Mesendoderm (in vitro differentiated cells): ENCODE data around the gene KIAA0319L.

ENCODE experiments used
- DNase-seq: peaks from one replicate; pipeline ENCODE4 v3.0.0; 2013
- H2AK5ac ChIP-seq: 2 replicates; pipeline ENCODE4 v1.6.1; 2013; ENCODE audit warnings: low read length, inconsistent platforms
- H2BK120ac ChIP-seq: 2 replicates; pipeline ENCODE4 v1.6.1; 2013; ENCODE audit warnings: low read depth, mild to moderate bottlenecking, low read length, moderate library complexity, mixed read lengths
- H2BK15ac ChIP-seq: replicated peaks from 2 replicates; pipeline ENCODE4 v1.6.1; 2013; ENCODE audit warnings: low read depth, mild to moderate bottlenecking, moderate library complexity
- H2BK5ac ChIP-seq: 2 replicates; pipeline ENCODE4 v1.6.1; 2013; ENCODE audit warnings: low read length, inconsistent platforms
- H3K18ac ChIP-seq: 2 replicates; pipeline ENCODE4 v1.6.1; 2013; ENCODE audit warnings: mild to moderate bottlenecking, low read length, mixed read lengths
- H3K23ac ChIP-seq: one replicate; pipeline ENCODE4 v1.6.1; 2013; ENCODE audit warnings: low read length
- H3K27ac ChIP-seq: 2 replicates; pipeline ENCODE4 v1.5.1; 2013; ENCODE audit warnings: low read depth, mild to moderate bottlenecking, inconsistent platforms, low read length, moderate library complexity
- H3K27me3 ChIP-seq: 2 replicates; pipeline ENCODE4 v1.6.1; 2013; ENCODE audit warnings: low read length, control low read depth, mild to moderate bottlenecking, inconsistent platforms; ENCODE audit not compliant: insufficient read depth, poor library complexity
- H3K36me3 ChIP-seq: 2 replicates; pipeline ENCODE4 v1.6.1; 2013; ENCODE audit warnings: low read length, inconsistent platforms; ENCODE audit not compliant: control insufficient read depth, insufficient read depth
- H3K4ac ChIP-seq: one replicate; pipeline ENCODE4 v1.6.1; 2013; ENCODE audit warnings: low read depth, mild to moderate bottlenecking, low read length, moderate library complexity
- H3K4me1 ChIP-seq: 2 replicates; pipeline ENCODE4 v1.6.1; 2013; ENCODE audit warnings: low read depth, low read length, inconsistent platforms; ENCODE audit not compliant: control insufficient read depth
- H3K4me2 ChIP-seq: 2 replicates; pipeline ENCODE4 v1.6.1; 2013; ENCODE audit warnings: low read length
- H3K4me3 ChIP-seq: 2 replicates; pipeline ENCODE4 v1.5.1; 2013; ENCODE audit warnings: mild to moderate bottlenecking, low read length
- H3K56ac ChIP-seq: one replicate; pipeline ENCODE4 v1.6.1; 2013; ENCODE audit warnings: low read length
- H3K79me1 ChIP-seq: 2 replicates; pipeline ENCODE4 v1.6.1; 2013; ENCODE audit warnings: low read length, inconsistent platforms
- H3K79me2 ChIP-seq: 2 replicates; pipeline ENCODE4 v1.6.1; 2013; ENCODE audit warnings: mild to moderate bottlenecking, low read length; ENCODE audit not compliant: control insufficient read depth, insufficient read depth
- H3K9ac ChIP-seq: 2 replicates; pipeline ENCODE4 v1.6.1; 2013; ENCODE audit warnings: low read length, inconsistent platforms
- H4K5ac ChIP-seq: one replicate; pipeline ENCODE4 v1.6.1; 2013; ENCODE audit warnings: low read length
- H4K8ac ChIP-seq: one replicate; pipeline ENCODE4 v1.6.1; 2013; ENCODE audit warnings: low read depth, mild to moderate bottlenecking, control low read depth, low read length, moderate library complexity
- WGBS: extraction: QIAGEN DNeasy Blood & Tissue Kit; methylation state at CpG from one replicate; pipeline ENCODE4 v1.1.7; 2013; ENCODE audit warnings: low lambda C conversion rate, missing lambda C conversion rate; ENCODE audit not compliant: insufficient coverage; ENCODE audit errors: extremely low coverage; 5-methylcytosine and 5-hydroxymethylcytosine counted together

KIAA0319L gene

GRCh38 chr1:35386290-35386689 lies 170.9 kb downstream of the KIAA0319L start:
- Histone ChIP-seq H3K27ac (peak overlapping the region; percentile 38), H3K18ac (peak overlapping the region; percentile 83), H3K36me3 (peaks cover 3% of the 10 kb centered on the region), H3K4me3 (no peak overlapping the region), H3K56ac (no peak overlapping the region), H3K4me2 (no peak overlapping the region), H3K27me3 (no peaks in the 10 kb centered on the region), H2BK120ac (no peak overlapping the region), H4K5ac (no peak overlapping the region), H3K79me2 (no peaks in the 10 kb centered on the region), H2BK15ac (no peak overlapping the region), H3K23ac (no peak overlapping the region), H3K4me1 (peaks cover 6% of the 10 kb centered on the region), H2AK5ac (no peak overlapping the region), H2BK5ac (peak overlapping the region; percentile 93), H3K79me1 (no peaks in the 10 kb centered on the region), H3K4ac (no peak overlapping the region), H3K9ac (no peak overlapping the region), H4K8ac (no peak overlapping the region)
- peak; percentile 87 for DNase-seq
- no CpG with 5 or more reads among the region's 7 CpGs for WGBS
